Mesendoderm (in vitro differentiated cells): Measurements from ENCODE around the gene ANO9.

ENCODE experiments used
- DNase-seq: peaks from one replicate; pipeline ENCODE4 v3.0.0; 2013
- H2AK5ac ChIP-seq: 2 replicates; pipeline ENCODE4 v1.6.1; 2013; ENCODE audit warnings: low read length, inconsistent platforms
- H2BK120ac ChIP-seq: 2 replicates; pipeline ENCODE4 v1.6.1; 2013; ENCODE audit warnings: low read depth, mild to moderate bottlenecking, low read length, moderate library complexity, mixed read lengths
- H2BK15ac ChIP-seq: replicated peaks from 2 replicates; pipeline ENCODE4 v1.6.1; 2013; ENCODE audit warnings: low read depth, mild to moderate bottlenecking, moderate library complexity
- H2BK5ac ChIP-seq: 2 replicates; pipeline ENCODE4 v1.6.1; 2013; ENCODE audit warnings: low read length, inconsistent platforms
- H3K18ac ChIP-seq: 2 replicates; pipeline ENCODE4 v1.6.1; 2013; ENCODE audit warnings: mild to moderate bottlenecking, low read length, mixed read lengths
- H3K23ac ChIP-seq: one replicate; pipeline ENCODE4 v1.6.1; 2013; ENCODE audit warnings: low read length
- H3K27ac ChIP-seq: 2 replicates; pipeline ENCODE4 v1.5.1; 2013; ENCODE audit warnings: low read depth, mild to moderate bottlenecking, inconsistent platforms, low read length, moderate library complexity
- H3K27me3 ChIP-seq: 2 replicates; pipeline ENCODE4 v1.6.1; 2013; ENCODE audit warnings: low read length, control low read depth, mild to moderate bottlenecking, inconsistent platforms; ENCODE audit not compliant: insufficient read depth, poor library complexity
- H3K36me3 ChIP-seq: 2 replicates; pipeline ENCODE4 v1.6.1; 2013; ENCODE audit warnings: low read length, inconsistent platforms; ENCODE audit not compliant: control insufficient read depth, insufficient read depth
- H3K4ac ChIP-seq: one replicate; pipeline ENCODE4 v1.6.1; 2013; ENCODE audit warnings: low read depth, mild to moderate bottlenecking, low read length, moderate library complexity
- H3K4me1 ChIP-seq: 2 replicates; pipeline ENCODE4 v1.6.1; 2013; ENCODE audit warnings: low read depth, low read length, inconsistent platforms; ENCODE audit not compliant: control insufficient read depth
- H3K4me2 ChIP-seq: 2 replicates; pipeline ENCODE4 v1.6.1; 2013; ENCODE audit warnings: low read length
- H3K4me3 ChIP-seq: 2 replicates; pipeline ENCODE4 v1.5.1; 2013; ENCODE audit warnings: mild to moderate bottlenecking, low read length
- H3K56ac ChIP-seq: one replicate; pipeline ENCODE4 v1.6.1; 2013; ENCODE audit warnings: low read length
- H3K79me1 ChIP-seq: 2 replicates; pipeline ENCODE4 v1.6.1; 2013; ENCODE audit warnings: low read length, inconsistent platforms
- H3K79me2 ChIP-seq: 2 replicates; pipeline ENCODE4 v1.6.1; 2013; ENCODE audit warnings: mild to moderate bottlenecking, low read length; ENCODE audit not compliant: control insufficient read depth, insufficient read depth
- H3K9ac ChIP-seq: 2 replicates; pipeline ENCODE4 v1.6.1; 2013; ENCODE audit warnings: low read length, inconsistent platforms
- H4K5ac ChIP-seq: one replicate; pipeline ENCODE4 v1.6.1; 2013; ENCODE audit warnings: low read length
- H4K8ac ChIP-seq: one replicate; pipeline ENCODE4 v1.6.1; 2013; ENCODE audit warnings: low read depth, mild to moderate bottlenecking, control low read depth, low read length, moderate library complexity
- WGBS: extraction: QIAGEN DNeasy Blood & Tissue Kit; methylation state at CpG from one replicate; pipeline ENCODE4 v1.1.7; 2013; ENCODE audit warnings: low lambda C conversion rate, missing lambda C conversion rate; ENCODE audit not compliant: insufficient coverage; ENCODE audit errors: extremely low coverage; 5-methylcytosine and 5-hydroxymethylcytosine counted together

Gene ANO9

GRCh38 chr11:479311-479710 is 37.5 kb upstream of the ANO9 start:
- Histone ChIP-seq H2BK15ac (no peak overlapping the region), H2AK5ac (no peak overlapping the region), H3K4ac (no peak overlapping the region), H3K27ac (no peak overlapping the region), H3K36me3 (peaks cover 2% of the 10 kb centered on the region), H3K56ac (no peak overlapping the region), H3K4me2 (no peak overlapping the region), H2BK5ac (no peak overlapping the region), H3K27me3 (no peaks in the 10 kb centered on the region), H3K79me2 (peaks cover 9% of the 10 kb centered on the region), H3K18ac (no peak overlapping the region), H3K9ac (no peak overlapping the region), H3K4me1 (no peaks in the 10 kb centered on the region), H3K23ac (no peak overlapping the region), H3K4me3 (no peak overlapping the region), H2BK120ac (no peak overlapping the region), H4K8ac (no peak overlapping the region), H4K5ac (no peak overlapping the region), H3K79me1 (peaks cover 12% of the 10 kb centered on the region)
- WGBS, result no CpG with 5 or more reads among the region's 13 CpGs
- no peak for DNase-seq

GRCh38 chr11:477052-477715 is 35.4 kb upstream of the ANO9 start:
- H3K4ac ChIP-seq, result no peak overlapping the region
- no peak overlapping the region for H2BK5ac ChIP-seq
- H4K5ac ChIP-seq, result no peak overlapping the region
- H3K36me3 ChIP-seq, result peaks cover 2% of the 10 kb centered on the region
- no peak for DNase-seq
- no peak overlapping the region for H3K18ac ChIP-seq
- no peak overlapping the region for H2AK5ac ChIP-seq
- no peak overlapping the region for H3K27ac ChIP-seq
- H3K23ac ChIP-seq, result no peak overlapping the region
- peaks cover 8% of the 10 kb centered on the region for H3K79me2 ChIP-seq
- no peak overlapping the region for H2BK15ac ChIP-seq
- H2BK120ac ChIP-seq, result no peak overlapping the region
- WGBS, result no CpG with 5 or more reads among the region's 16 CpGs
- H3K27me3 ChIP-seq, result no peaks in the 10 kb centered on the region
- H3K4me1 ChIP-seq, result no peaks in the 10 kb centered on the region
- no peak overlapping the region for H3K4me3 ChIP-seq
- no peak overlapping the region for H4K8ac ChIP-seq
- H3K4me2 ChIP-seq, result no peak overlapping the region
- no peak overlapping the region for H3K56ac ChIP-seq
- peaks cover 11% of the 10 kb centered on the region for H3K79me1 ChIP-seq
- H3K9ac ChIP-seq, result no peak overlapping the region

- Histone ChIP-seq H3K79me2 (peaks cover 8% of the 10 kb centered on the region), H2BK5ac (no peak overlapping the region), H3K27ac (no peak overlapping the region), H3K4me3 (no peak overlapping the region), H3K18ac (no peak overlapping the region), H4K8ac (no peak overlapping the region), H3K27me3 (no peaks in the 10 kb centered on the region), H3K4me2 (no peak overlapping the region), H3K4me1 (no peaks in the 10 kb centered on the region), H3K4ac (no peak overlapping the region), H2BK15ac (no peak overlapping the region), H2BK120ac (no peak overlapping the region), H3K79me1 (peaks cover 11% of the 10 kb centered on the region), H2AK5ac (no peak overlapping the region), H3K36me3 (peaks cover 2% of the 10 kb centered on the region), H3K9ac (no peak overlapping the region), H4K5ac (no peak overlapping the region), H3K56ac (no peak overlapping the region), H3K23ac (no peak overlapping the region)
- no peak for DNase-seq
- WGBS, result no CpG with 5 or more reads among the region's 15 CpGs
Observed at GRCh38 chr11:476416-476815, 34.6 kb upstream of the ANO9 start.

- no peaks in the 10 kb centered on the region for H3K4me1 ChIP-seq
- H2BK5ac ChIP-seq, result no peak overlapping the region
- H2BK120ac ChIP-seq, result no peak overlapping the region
- H2BK15ac ChIP-seq, result no peak overlapping the region
- H3K27me3 ChIP-seq, result no peaks in the 10 kb centered on the region
- H3K79me2 ChIP-seq, result peaks cover 8% of the 10 kb centered on the region
- H3K4me2 ChIP-seq, result no peak overlapping the region
- no peak overlapping the region for H3K23ac ChIP-seq
- H3K9ac ChIP-seq, result no peak overlapping the region
- no peak for DNase-seq
- H3K56ac ChIP-seq, result no peak overlapping the region
- H3K4ac ChIP-seq, result no peak overlapping the region
- no peak overlapping the region for H4K8ac ChIP-seq
- no peak overlapping the region for H3K18ac ChIP-seq
- H4K5ac ChIP-seq, result no peak overlapping the region
- H2AK5ac ChIP-seq, result no peak overlapping the region
- no peak overlapping the region for H3K4me3 ChIP-seq
- no CpG with 5 or more reads among the region's 9 CpGs for WGBS
- H3K36me3 ChIP-seq, result peaks cover 2% of the 10 kb centered on the region
- H3K79me1 ChIP-seq, result peaks cover 11% of the 10 kb centered on the region
- H3K27ac ChIP-seq, result no peak overlapping the region
Observed at GRCh38 chr11:475941-476340, 34.1 kb upstream of the ANO9 start.

GRCh38 chr11:474914-475506 is 33.2 kb upstream of the ANO9 start:
- no peaks in the 10 kb centered on the region for H3K27me3 ChIP-seq
- no CpG with 5 or more reads among the region's 48 CpGs for WGBS
- H2BK15ac ChIP-seq, result no peak overlapping the region
- no peak overlapping the region for H3K4me3 ChIP-seq
- H3K79me1 ChIP-seq, result peaks cover 13% of the 10 kb centered on the region
- H3K18ac ChIP-seq, result no peak overlapping the region
- no peak overlapping the region for H3K9ac ChIP-seq
- DNase-seq, result no peak
- no peak overlapping the region for H4K5ac ChIP-seq
- no peak overlapping the region for H3K4me2 ChIP-seq
- H3K27ac ChIP-seq, result no peak overlapping the region
- no peak overlapping the region for H3K56ac ChIP-seq
- peaks cover 2% of the 10 kb centered on the region for H3K36me3 ChIP-seq
- H3K23ac ChIP-seq, result peak overlapping the region; percentile 66
- no peak overlapping the region for H4K8ac ChIP-seq
- peaks cover 11% of the 10 kb centered on the region for H3K79me2 ChIP-seq
- H3K4ac ChIP-seq, result no peak overlapping the region
- no peaks in the 10 kb centered on the region for H3K4me1 ChIP-seq
- no peak overlapping the region for H2AK5ac ChIP-seq
- no peak overlapping the region for H2BK5ac ChIP-seq
- no peak overlapping the region for H2BK120ac ChIP-seq
